GM03348 (cell line): ENCODE results near the gene PANK4.

Source experiments
- DNase-seq: peaks from one replicate; pipeline ENCODE4 v3.0.0; 2012; ENCODE audit warnings: low spot score

The PANK4 gene

GRCh38 chr1:2476061-2476999, 50.1 kb downstream of the PANK4 start, which contains the start of gene PLCH2:
Gene PLCH2 (plus strand): TSS chr1:2476289. CDS start chr1:2476589, 300 bp downstream.
- DNase-seq: no peak

- no peak for DNase-seq
Measured at GRCh38 chr1:2475571-2475970, 50.8 kb downstream of the PANK4 start.

- DNase-seq: peak; percentile 41
Measured at GRCh38 chr1:2474933-2475371, 51.4 kb downstream of the PANK4 start.

- DNase-seq: no peak
Measured at GRCh38 chr1:2474104-2474844, 52.1 kb downstream of the PANK4 start.

- DNase-seq: no peak
Measured at GRCh38 chr1:2473198-2473597, 53.2 kb downstream of the PANK4 start.

GRCh38 chr1:2472561-2473177, 53.7 kb downstream of the PANK4 start:
- no peak for DNase-seq

GRCh38 chr1:2472109-2472508, 54.3 kb downstream of the PANK4 start:
- no peak for DNase-seq

GRCh38 chr1:2471587-2472001, 54.8 kb downstream of the PANK4 start:
- DNase-seq: no peak

- no peak for DNase-seq
Measured at GRCh38 chr1:2471159-2471471, 55.3 kb downstream of the PANK4 start.

- DNase-seq: no peak
Measured at GRCh38 chr1:2470290-2471158, 55.9 kb downstream of the PANK4 start.

GRCh38 chr1:2469103-2469940, 57.1 kb downstream of the PANK4 start:
- no peak for DNase-seq

- DNase-seq: no peak
Measured at GRCh38 chr1:2468540-2468939, 57.9 kb downstream of the PANK4 start.

GRCh38 chr1:2468041-2468472, 58.3 kb downstream of the PANK4 start:
- peak; percentile 71 for DNase-seq

GRCh38 chr1:2466958-2467554, 59.3 kb downstream of the PANK4 start:
- DNase-seq: no peak

GRCh38 chr1:2466270-2466665, 60.1 kb downstream of the PANK4 start:
- DNase-seq: no peak

GRCh38 chr1:2465371-2466269, 60.8 kb downstream of the PANK4 start:
- DNase-seq: no peak

- DNase-seq: no peak
Measured at GRCh38 chr1:2463396-2463795, 63.0 kb downstream of the PANK4 start.

- no peak for DNase-seq
Measured at GRCh38 chr1:2462819-2463218, 63.6 kb downstream of the PANK4 start.
